HG02571 (cell line): ENCODE results near the gene RYR2.

ENCODE experiments used
- ATAC-seq: cut with Tn5 transposase; IDR thresholded peaks from one replicate; pipeline ENCODE4 v1.9.1; 2021; ENCODE audit warnings: mild to moderate bottlenecking, moderate library complexity; ENCODE audit not compliant: unreplicated experiment

The RYR2 gene

GRCh38 chr1:237187842-237188241 is 145.9 kb downstream of the RYR2 start:
- ATAC-seq = no peak

- ATAC-seq = no peak
These were observed 149.4 kb downstream of the RYR2 start for GRCh38 chr1:237191403-237191802.

DNA sequence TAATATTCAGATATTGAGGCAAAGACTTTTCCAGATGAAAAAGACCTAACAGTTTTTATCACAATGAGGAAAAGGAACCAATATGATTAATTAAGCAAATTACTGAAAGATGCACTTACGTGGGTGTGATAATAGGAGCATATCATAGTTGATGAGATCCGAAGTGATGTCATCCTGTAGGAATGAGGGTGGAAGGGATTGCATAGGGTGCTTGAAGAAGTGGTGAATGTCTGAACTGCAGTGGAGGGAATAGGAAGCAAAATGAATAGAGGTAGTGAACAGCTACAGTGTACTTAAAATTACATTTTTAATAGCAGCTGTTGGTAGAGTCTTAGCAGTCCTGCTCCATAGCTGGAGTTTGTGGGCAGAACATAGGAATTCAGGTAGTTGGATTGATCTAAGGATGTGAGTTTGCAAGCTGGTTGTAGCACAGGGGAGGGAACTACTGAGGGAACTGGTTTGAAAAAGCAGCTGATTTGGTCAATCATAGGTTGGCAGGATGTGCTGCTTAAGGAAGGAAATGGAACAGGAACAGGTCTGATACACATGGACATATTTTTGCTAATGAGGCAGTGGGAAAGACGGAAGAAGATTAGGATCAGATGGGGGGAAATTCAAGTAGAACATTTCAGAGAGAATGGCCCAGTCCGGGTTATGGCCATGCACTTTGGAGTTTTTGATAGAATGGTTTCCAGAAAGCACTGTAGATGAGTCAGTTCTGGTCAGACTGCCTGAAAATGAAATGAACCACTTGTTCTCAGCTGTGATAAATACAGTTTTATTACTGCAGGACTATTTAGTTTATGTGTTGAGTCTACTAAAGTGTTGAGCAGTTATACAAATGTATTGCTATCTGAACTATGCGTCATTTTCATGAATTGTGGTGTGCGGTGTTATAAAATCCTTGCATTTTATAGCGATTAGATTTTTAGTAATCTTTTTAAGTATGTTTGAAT is 155.8 kb downstream of the RYR2 start:
- ATAC-seq = no peak

DNA sequence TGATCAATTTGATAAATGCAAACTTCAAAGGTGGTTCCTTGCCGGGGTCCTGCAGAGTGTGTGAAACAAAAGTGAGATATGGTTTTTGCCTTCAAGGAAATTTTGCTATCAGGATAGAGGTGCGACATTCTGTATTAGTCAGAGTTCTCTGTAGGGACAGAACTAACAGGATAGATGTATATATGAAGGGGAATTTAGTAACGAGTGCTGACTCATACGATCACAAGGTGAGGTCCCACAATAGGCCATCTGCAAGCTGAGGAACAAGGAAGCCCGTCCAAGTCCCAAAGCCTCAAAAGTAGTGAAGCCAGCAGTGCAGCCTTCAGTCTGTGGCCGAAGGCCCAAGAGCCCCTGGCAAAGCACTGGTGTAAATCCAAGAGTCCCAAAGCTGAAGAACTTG is 157.0 kb downstream of the RYR2 start:
- no peak for ATAC-seq

- ATAC-seq = no peak
These were observed 159.2 kb downstream of the RYR2 start for GRCh38 chr1:237201155-237201554.

DNA sequence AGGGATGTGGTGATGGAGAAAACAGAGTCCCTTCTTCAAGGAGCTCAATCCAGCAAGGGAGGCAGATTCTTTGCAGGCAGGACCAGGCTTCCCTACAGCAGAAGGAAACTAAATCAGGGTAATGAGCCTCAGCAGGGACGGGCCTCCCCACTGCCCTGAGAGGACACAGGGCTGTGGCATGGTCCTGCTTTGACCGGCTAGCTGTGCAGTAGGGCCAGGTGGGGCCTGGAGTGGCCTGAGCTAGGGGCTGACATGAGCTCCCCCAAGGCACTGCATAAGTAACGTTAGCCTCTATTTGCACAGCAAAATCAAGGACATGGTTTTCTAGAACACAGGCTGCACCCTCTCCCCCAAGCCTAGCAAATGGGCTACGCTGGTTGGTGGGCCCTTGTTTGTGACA is 162.9 kb downstream of the RYR2 start:
- no peak for ATAC-seq

- no peak for ATAC-seq
These were observed 163.5 kb downstream of the RYR2 start for GRCh38 chr1:237205400-237206064.

- ATAC-seq = no peak
These were observed 164.1 kb downstream of the RYR2 start for GRCh38 chr1:237206065-237206414.

DNA sequence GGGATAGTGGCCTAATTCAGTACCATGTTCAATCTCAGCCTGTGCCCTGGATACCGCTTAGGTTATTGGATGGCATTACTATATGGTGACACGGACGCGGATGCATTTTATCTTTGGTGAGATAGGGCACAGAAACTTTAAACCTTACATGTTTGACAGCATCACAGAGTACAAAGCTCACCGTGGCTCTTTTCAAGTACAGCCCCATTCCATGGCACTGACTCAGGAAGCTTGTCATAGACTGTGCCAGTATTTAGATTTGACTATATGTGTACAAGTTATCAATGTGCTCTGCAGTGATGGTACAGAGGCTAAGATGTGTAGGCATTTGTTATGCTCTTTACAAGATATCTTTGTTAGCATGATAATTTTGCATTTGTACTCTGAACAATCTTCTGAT is 169.0 kb downstream of the RYR2 start:
- ATAC-seq = no peak

GRCh38 chr1:237211540-237211939 is 169.6 kb downstream of the RYR2 start:
- ATAC-seq = no peak

DNA sequence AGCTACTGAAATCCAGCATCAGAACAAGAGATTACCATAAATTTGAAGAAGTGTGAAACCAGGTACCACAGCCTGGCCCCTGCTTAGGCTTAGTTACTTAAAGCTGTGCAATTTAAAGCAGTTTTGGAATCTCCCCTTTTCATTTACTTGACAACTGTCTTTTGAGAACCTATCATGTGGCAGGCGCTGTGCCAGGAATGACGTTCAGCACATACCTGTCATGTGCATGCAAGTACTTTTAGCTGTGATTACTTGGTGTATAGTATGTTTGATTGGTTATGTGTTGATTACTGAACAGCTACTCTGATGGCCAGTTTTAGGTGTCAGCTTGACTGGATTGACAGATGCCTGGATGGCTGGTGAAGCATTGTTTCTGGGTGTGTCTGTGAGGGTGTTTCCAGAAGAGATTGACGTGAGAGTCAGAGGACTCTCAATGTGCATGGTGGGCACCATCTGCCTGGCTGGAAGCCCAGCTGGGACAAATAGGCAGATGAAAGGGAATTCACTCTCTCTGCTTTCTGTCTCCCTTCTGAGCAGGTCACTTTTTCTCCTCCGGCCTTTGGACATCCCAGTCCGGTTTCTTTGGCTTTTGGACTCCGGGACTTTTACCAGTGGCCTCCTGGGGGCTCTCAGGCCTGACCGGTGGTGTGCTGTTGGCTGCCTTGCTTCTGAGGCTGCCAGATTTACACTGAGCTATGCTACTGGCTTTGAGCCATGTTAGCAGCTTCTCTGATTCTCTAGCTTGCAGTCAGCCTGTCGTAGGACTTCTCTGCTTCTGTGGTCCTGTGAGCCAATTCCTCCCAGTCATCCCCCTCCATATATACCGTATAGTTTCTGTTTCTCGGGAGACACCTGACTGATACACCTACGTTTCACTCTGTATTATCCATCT is 178.0 kb downstream of the RYR2 start:
- no peak for ATAC-seq

- no peak for ATAC-seq
These were observed 181.4 kb downstream of the RYR2 start for GRCh38 chr1:237223419-237223818.

- no peak for ATAC-seq
These were observed 184.4 kb downstream of the RYR2 start for GRCh38 chr1:237226177-237226944.

DNA sequence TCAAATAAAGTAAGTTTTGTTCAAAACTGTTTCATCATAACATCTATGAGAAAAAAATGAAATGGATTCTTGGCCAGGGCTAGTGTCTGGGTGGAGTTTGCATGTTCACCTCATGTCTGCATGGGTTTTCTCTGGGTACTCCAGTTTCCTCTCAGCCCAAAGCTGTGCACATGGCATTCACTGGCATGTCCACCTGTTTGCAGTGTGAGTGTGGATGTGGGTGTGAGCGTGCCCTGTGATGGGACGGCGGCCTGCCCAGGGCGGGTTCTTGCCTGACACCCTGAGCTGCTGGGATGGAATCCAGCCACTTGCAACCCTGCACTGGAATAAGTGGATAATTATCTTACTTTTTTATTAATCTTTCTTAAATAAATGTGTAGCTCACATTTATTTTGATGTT is 185.5 kb downstream of the RYR2 start:
- no peak for ATAC-seq

GRCh38 chr1:237228421-237228820 is 186.4 kb downstream of the RYR2 start:
- no peak for ATAC-seq

- ATAC-seq = no peak
These were observed 187.3 kb downstream of the RYR2 start for GRCh38 chr1:237229333-237229732.

GRCh38 chr1:237232501-237232900 is 190.5 kb downstream of the RYR2 start:
- ATAC-seq = no peak

GRCh38 chr1:237235091-237235490 is 193.1 kb downstream of the RYR2 start:
- ATAC-seq = no peak

- no peak for ATAC-seq
These were observed 195.7 kb downstream of the RYR2 start for GRCh38 chr1:237237721-237238120.

- no peak for ATAC-seq
These were observed 197.3 kb downstream of the RYR2 start for GRCh38 chr1:237239248-237239647.

DNA sequence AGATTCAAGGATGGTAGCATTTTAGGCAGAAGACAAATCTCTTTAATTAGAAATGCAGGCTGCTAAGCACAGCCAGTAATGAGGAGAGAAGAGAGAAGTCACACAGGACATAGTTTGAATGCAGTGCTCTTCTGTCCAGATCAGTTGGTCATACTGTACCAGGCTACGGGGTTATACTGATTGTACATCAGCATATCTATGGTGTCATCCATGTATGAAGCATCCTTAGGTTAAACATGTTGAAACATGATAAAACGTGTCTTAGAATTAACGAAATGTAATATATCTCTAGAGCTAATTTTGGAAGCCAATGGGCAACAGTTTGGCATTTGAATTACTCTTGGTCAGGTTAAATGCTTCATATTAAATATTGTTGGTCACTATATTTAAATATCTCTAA is 199.1 kb downstream of the RYR2 start:
- no peak for ATAC-seq
